Activated CD8-positive, alpha-beta memory T cell treated with anti-CD3 and anti-CD28 coated beads, Interleukin-2, amount 50 U/mL, for 1 hour (primary cell): ENCODE measurements around the gene IL24.

ENCODE experiments used
- DNase-seq: peaks from one replicate; pipeline ENCODE4 v3.0.0-alpha.2; 2020; ENCODE audit errors: extremely low read depth

The IL24 gene

DNA sequence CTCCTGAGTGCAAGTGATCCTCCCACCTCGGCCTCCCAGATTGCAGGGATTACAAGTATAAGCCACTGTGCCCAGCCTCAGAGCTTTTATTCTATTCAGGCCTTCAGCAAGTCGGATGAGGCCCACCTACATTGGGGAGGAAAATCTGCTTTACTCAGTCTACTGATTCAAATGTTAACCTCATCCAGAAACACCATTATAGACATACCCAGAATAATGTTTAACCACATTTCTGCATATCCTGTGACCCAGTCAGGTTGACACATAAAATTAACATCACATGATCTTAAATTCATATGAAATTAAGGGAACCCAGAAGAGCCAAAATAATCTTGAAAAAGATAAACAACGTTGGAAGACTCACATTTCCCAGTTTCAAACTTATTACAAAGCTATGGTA is 16.9 kb upstream of the IL24 start:
- DNase-seq: no peak

DNA sequence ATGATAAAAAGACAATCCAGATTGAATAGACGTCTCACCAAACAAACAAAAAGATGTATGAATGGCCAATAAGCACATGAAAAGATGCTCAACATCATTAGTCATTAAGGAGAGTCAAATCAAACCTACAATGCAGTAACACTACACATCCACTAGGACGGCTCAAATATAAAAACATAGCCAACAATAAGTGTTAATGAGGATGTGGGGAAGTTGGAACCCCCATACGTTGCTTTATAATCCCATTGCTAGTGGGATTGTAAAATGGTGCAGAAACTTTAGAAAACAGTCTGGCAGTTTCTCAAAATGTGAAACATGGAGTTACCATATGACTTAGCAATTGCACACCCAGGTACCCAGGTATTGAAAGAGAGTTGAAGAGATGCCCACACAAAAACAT is 14.7 kb upstream of the IL24 start:
- no peak for DNase-seq

DNA sequence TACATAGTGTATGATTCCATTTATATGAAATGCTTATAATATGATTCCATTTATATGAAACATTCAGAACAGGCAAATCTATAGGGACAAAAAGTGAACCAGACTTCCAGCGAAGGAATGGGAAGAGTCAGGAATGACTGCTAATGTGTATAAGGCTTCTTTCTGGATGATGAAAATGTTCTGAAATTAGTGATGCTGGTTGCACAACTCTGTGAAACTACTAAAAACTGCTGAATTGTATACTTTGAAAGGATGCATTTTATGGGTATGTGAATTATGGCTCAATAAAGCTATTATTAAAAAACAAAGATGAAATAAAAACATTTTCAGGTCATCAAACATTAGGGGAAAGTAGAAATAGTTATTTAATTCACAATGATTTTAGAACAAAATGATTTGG is 14.1 kb upstream of the IL24 start:
- DNase-seq: no peak

DNA sequence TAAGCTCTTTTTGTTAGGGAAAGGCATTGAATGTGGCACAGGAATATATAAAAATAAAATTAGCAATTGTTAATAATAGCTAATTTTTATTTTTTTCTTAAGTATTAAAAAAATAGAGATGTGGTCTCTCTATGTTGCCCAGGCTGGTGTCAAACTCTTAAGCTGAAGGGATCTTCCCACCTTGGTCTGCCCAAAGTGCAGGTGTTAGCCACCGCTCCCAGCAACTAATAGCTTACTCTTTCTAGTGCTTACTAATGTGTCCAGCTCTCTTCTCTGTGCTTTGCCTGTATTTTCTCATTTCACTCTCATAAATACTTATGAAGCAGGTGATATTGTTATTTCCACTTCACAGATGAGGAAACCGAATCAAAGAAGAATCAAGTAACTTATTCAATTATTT is 13.4 kb upstream of the IL24 start:
- DNase-seq: no peak

DNA sequence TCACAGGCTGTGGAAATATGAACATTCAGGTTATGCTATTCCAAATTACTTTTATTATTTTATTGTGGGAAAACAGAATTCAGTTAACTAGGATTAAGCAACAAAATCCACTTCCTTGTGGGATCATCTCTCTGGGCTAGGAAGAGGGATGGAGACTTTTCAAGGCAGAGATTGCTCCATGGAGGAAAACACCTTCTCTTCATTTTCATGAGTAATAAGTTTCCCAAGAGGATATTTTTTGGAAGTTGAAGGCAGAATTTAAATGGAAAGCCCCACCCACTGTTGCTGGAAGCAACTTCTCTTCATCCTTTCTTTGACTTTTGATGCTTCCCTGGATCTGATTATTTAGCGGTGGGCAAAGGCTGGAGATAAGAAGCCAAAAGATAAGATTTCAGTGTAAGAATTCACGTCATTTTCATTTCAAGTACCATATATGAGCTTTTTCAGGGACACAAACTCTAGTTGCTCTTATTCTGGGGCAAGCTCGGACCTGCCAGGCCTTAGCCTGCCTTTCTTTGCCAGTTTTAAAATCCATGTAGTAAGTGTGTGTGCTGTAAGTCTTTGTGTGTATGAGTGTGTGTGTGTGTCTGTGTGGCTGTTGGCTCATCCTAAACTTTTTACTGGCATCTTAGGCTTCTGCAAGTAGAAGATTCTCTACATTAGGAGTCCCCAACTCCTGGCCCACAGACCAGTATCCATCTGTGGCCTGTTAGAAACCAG is 11.7 kb upstream of the IL24 start:
- no peak for DNase-seq

DNA sequence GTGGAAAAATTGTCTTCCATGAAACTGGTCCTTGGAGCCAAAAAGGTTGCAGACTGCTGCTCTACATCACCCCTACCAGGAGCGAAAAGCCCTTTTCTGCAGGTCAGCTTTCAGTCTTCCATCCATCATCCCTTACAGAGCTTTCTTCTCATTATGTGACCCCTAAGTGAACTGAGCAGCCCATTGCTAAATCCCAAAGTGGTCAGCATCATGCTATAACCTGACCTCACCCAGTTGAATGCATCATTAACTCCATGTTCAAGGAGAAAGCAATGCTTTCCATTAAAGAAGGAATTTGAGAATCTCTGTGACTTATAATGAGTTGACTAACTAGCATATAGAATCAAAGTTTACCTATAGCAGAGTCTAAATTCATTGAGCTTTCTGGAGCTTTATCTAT is 10.4 kb upstream of the IL24 start:
- DNase-seq: no peak

DNA sequence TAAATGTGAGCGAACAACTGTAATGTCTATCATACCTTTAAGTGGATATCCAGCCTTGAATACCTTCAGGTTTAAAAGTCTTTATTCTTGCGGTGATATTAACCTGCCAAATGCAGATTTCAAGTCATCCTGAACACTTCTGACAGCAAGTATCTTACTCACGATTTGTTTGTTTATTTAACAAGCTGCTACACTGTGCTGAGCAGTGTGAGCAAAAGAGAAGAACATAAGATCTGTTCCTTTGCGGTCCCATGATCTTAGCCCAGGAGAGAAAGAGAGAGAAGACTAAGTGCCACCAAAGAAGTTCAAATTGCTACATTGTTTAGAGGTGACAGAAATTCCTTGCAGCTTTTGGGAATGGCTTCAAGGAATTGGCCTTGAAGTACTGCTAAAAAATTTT is 9.5 kb upstream of the IL24 start:
- no peak for DNase-seq

DNA sequence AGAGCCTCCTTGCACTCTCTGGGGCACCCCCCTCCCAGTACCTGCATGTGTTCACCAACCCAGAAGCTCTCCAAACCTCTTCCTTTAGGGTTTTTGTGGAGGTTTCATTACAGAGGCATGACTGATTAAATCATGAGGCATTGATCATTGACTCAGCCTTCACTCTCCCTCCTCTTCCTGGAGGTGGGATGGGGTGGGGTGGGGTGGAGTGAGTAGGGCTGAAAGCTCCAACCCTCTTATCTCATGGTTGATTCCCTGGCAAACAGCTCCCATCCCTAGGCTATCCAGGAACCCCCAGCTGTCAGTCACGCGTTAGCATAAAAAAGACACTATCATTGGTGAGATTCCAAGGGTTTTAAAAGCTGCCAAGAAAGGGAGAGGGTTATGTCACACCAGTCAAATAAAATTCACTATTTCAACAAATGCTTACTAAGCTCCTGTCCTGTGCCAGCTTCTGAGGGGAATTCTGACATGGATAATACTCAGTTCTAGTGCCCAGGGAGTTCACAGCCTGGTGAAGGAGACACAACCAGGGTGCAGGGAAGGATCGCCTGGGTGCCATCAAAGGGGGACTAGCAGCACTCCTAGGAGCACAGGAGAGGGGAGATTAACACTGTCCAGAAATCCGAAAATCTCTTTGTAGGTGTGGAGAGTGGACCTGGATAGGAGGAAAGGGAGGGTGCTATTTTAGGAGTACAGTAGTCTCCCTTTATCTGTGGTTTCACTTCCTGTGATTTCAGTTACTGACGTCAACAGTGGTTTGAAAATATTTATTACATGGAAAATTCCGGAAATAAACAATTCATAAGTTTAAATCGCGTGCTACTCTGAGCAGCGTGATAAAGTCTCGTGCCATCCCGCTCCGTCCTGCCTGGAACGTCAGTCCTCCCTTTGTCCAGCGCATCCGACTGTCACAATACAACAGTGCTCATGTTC is 6.8 kb upstream of the IL24 start:
- no peak for DNase-seq

DNA sequence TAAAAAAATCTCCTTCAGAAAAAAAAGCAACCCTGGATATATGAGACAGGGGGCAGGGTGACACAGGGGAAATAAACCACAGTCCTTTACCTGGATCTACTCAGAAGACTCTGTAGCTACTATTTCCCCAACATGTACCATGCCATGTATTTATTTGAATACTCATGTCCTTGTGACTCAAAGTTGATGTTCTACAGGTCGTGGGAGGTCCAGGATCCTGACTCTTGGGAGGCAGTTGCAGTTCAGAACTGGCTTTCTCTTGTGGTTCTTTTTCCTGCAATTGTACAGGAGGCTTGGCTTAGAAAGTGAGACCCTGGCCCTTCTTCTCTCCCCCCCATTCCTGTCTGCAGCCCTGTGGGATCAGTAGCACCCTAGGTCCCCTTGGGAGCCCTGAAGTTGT is 5.8 kb upstream of the IL24 start:
- DNase-seq: no peak

DNA sequence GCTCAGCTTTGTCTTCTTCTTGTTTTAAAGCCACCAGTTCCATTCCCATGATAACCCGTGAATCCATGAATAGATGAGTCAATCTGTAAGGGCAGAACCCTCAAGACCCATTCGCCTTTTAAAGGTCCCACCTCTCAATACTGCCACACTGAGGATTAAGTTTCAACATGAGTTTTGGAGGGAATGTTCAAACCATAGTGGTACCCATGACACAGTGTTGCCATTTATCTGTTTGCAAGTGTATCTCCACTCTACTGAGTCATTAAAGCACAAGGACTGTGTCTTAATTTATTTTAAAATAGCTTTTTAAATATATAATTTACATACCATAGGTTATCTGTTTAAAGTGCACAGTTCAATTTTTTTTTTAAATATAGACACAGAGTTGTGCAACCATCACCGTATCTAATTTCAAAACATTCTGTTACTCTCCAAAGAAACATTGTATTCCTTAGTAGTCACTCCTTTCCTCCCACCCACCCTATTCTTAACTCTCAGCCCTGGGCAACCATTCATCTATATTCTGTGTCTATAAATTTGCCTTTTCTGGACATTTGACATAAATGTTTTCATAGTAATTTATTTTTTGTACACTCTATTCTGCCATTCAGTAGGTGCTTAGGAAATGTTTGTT is 4.8 kb upstream of the IL24 start:
- no peak for DNase-seq

DNA sequence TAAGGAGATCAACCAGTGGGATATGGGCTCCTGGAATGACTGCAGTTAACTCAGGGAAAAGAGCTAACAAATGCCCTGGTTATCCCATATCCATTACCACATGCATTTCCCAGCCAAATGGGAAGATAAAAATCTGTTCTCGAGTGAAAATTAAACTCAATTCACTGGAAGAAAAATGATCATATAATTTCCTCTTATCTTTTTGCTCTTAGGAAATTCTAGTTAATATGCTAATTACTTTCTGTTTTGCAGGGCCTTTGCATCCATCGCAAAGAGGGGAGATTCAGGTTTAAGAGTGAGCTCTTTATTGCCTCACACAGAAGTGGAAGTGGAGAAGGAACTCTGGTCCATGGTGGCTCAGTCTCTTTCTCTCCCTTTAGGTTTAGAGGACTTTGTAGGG is 3.9 kb upstream of the IL24 start:
- DNase-seq: no peak

DNA sequence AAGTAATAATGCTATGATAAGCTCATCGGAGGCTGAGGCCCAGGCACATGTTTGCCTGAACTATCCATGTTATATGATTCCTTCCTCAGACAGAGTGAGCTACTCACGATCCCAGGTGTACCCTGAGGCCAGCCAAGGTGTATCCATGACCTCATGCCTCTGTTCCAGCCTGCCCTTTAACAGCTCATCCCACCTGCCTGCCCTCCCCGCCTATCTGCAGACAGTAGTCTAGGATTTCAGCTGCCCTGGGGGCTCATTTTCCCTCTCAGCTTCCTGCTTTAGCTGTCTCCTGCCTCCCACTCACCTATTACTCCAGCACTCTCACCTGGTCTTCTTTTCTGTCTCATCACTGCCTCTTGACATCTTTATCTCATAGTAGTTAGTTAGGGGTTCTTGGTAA is 1.9 kb upstream of the IL24 start:
- no peak for DNase-seq

DNA sequence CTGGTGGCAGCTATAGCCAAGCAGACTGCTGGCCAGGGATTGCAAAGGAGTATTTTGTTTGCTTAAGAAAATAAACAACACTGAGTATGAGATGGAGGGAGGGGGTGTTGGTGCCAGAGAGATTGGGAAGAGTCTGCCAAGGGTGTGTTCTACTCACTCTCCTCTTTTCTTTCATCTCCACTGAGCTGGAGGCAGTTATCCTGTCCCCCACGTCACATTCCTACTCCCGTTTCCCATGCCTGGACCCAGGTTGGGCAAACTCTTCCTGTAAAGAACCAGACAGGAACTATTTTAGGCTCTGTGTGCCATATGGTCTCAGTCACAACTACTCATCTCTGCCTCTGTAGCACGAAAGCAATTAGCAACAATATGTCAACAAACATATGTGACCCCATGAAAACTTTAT is 1.4 kb upstream of the IL24 start:
- no peak for DNase-seq

DNA sequence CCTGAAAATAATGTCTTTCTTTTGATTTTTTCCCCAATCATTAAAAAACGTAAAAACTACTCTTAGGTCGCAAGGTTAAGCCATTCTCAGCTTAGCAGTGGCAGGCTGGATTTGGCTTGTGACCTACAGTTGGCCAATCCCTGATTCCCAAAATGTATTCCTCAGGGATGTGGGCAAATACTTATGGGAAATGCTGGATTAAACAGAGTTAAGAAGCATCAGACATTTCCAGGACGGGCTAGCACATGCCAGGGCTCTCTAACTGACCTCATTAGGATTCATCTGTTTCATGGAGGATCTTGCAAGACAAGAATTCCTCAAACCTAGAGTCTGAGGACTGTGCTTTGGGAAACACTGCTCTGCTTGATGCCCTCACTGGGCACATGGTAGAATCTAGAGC is 982 bp upstream of the IL24 start:
- no peak for DNase-seq

DNA sequence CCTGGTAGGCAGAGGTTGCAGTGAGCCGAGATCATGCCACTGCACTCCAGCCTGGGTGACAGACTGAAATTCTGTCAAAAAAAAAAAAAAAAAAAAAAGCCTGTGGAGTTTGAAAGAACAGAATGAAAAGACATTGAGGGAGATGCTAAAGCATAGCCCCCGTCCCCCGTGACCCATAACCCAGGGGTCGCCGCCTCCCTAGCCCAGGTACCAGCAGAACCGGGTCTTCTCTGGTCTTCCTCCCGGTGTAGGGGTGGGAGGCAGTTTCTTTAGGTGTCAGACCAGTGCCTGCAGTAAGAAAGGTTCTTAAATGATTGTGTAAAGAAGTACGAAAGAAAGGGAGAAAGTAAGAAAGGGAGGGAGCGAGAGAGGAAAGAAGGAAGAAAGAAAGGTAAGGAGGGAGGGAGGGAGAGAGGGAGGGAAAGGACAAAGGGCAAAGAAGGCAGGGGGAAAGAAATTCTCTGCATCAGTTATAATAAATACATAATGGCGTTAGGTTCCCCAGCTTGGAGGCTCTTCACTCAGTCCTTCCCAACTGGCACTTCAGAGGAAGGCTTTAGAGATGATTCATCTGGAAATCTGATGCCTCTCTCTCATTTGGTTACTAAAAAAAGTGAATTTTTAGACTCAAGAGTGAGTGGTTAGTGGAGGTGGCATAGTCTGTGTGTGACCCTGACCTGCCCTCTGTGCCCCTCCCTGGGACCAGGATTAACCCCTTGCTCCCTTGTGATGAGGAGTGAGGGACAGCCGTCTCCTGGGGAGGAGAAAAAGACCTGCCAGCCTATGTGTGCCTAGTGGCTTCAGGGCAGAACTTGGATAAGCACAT is 1.1 kb downstream of the IL24 start:
- DNase-seq: no peak

DNA sequence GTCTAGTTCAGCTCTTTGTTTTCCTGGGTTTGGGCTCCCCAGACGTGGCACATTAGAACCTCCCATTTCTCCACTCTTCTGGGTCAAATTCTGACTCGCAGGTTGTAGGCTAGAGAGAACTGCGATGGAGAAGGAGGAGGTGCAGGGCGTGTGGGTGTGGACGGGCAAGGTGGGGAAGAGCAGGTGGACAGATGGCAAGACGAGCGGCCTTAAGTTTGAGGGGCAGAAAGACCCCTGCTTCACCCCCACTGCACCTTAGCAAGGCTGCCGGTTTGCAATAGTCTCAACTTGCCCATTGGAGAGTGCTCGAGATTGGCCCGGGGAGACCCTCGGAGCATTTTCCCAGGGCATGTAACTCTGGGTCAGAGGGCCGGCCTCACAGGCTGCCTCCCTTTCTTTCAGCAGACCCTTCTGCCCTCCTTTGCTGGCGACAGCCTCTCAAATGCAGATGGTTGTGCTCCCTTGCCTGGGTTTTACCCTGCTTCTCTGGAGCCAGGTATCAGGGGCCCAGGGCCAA is 1.7 kb downstream of the IL24 start:
- DNase-seq: no peak

DNA sequence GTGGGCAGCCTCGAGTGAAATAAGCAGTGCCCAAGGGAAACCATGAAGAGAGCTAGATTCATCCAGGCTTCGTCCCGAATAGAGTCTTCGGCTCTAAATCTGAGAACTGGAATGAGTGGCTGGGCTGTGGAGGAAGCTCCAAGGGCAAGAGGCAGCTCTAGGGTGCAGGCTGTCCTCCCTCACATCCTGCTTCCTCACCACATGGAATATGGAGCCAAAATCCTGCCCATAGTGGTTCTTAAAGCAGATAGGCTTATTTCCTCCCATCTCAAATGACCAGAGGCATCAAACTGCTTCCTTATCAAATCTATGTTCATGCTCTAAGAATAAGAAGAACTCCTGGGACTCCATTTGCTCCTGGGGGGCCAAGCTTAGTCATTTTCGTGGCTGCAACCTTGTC is 2.5 kb downstream of the IL24 start:
- DNase-seq: no peak

DNA sequence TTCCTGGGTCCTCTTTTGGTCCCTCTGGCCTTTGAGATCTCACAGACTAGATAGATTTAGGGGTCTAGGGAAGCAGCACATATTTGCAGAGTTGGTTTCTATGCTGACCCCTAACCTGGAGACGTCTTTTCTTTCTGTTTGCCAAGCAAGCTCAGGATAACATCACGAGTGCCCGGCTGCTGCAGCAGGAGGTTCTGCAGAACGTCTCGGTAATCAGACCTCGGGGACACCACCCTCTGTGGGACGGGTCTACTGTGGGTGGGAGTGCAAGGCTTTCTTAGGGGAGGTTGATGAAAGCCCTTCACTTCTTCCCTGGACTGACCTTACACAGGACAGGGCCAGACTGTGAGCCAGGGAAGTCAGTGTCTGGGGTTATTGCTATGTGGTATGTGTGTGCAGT is 2.9 kb downstream of the IL24 start:
- DNase-seq: no peak

DNA sequence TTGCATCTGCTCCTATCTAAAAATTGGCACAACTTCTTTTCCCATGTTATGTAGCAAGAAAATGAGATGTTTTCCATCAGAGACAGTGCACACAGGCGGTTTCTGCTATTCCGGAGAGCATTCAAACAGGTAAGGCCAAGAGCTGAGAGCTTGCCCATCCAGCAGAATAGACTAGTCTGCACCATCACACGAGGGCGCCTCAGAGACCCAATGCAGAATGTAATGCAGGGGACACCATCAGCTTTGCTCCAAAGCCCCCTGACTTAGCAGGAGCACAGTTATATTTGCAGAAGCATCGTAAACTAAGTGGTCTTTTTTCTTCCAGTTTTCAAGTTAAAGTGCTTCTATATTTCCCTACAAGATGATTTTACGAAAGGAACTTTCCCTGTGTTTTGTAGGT is 4.7 kb downstream of the IL24 start:
- no peak for DNase-seq

DNA sequence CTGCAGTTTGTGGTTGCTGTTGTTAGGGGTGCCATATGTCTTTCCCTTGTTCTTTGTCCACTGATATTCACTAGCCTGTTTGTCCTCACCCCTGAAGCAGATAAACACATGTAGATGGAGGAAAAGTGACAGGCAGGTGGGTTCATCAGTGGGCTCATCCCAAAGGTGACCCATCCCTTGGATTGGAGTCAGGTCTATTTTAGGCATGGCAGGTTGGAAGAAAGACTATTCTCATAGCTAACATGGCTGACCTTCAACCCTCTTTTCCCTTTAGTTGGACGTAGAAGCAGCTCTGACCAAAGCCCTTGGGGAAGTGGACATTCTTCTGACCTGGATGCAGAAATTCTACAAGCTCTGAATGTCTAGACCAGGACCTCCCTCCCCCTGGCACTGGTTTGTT is 5.5 kb downstream of the IL24 start:
- no peak for DNase-seq

DNA sequence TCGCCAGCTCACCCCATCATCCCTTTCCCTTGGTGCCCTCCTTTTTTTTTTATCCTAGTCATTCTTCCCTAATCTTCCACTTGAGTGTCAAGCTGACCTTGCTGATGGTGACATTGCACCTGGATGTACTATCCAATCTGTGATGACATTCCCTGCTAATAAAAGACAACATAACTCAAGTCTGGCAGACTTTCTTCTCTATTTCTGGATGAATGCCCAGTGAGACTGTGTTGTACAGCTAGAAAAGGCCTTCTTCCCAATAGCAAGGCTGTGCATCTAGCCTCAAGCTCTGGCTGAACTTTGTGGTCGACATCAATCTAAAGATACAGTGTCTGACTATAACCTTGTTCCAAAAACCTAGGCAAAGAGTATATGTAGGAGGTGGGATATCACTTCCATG is 6.4 kb downstream of the IL24 start:
- no peak for DNase-seq
